Cortex of kidney (tissue), 1 donor: ENCODE measurements around the gene RPS3.
"Not testable (repeated sequence)": the region's sequence is repeated elsewhere in the genome, so short reads cannot be mapped to it uniquely, and the experiment has no call there.

ENCODE experiments used
- DNase-seq: peaks from one replicate; lab custom pipeline; 2025; lab: John Stamatoyannopoulos, UW

RPS3 gene

DNA sequence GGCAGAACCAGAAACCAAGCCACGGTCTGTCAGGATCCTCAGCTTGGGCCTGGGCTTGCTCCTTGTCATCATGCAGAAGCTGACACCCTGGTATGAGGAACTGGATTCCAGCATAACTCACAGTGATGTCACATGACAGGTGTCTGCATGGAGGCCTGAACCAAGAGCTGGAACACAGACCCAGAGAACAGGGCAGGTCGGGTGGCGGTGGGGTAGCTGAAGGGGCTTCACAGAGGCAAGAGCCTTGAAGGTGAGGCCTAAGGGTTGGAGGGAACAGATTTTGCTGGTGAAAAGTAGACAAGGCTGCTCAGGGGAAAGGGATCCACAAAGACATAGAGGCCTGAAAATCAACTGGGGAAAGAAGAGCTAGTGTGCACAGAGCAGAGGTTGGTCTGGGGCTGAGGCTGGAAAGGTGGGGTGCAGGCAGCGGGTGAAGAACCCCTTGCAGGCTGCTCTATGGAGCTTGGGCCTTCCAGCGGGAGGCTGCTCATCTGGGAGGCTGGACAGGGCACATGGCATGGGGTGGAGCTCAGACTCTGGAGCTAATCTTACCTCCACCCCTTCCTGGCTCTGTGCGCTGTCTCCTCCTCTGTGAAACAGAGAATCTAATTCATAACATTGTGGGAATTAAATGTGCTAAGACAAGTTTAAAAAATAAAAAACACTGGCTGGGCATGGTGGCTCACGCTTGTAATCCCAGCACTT lies 18.4 kb upstream of the RPS3 start:
- DNase-seq = no peak

DNA sequence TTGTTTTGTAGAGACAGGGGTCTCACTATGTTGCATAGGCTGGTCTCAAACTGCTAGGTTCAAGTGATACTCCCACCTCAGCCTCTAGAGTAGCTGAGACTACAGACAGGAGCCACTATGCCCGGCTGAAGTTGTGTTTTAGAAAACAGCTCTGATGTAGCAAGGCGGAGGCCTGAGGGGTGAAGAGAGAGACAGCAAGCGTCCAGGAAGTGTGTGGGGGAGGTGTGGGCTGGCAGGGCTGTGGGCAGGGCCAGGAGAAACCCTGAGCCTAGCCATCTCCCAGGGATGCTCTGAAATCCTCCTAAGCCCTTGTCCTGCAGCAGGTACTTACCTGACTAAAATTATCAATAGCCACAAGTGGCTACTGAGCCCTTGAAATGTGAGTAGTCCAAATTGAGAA lies 16.1 kb upstream of the RPS3 start:
- DNase-seq = no peak

DNA sequence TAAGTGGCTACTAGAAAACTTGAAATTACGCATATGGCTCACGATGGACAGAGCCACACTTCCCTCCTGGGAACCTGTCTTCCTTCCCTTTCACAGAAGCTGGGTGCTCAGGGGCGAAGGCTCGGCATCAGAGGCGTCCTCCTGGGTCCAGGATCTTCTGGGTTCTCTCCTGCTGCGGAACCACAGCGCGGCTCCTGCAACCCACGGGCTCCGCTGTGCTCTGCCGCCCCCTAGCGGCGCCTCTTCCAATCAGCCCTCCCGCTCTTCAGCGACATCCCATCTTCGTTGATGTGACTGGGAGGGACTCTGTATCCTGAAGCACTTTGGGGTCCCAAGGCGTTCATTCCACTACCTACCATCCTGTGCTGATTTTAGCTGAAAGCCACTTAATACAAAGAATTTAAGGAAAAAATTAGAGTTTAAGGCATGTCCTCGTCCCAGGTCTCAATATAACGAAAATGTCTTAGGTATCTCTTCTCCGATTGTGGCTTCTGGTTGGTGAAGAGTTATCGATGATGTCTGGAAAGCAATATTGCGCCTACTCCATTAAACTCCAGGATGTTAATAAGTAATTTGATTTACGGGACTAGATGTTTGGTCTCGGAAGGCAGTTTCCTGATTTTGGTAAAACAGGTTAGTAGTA lies 14.8 kb upstream of the RPS3 start:
- DNase-seq = no peak

DNA sequence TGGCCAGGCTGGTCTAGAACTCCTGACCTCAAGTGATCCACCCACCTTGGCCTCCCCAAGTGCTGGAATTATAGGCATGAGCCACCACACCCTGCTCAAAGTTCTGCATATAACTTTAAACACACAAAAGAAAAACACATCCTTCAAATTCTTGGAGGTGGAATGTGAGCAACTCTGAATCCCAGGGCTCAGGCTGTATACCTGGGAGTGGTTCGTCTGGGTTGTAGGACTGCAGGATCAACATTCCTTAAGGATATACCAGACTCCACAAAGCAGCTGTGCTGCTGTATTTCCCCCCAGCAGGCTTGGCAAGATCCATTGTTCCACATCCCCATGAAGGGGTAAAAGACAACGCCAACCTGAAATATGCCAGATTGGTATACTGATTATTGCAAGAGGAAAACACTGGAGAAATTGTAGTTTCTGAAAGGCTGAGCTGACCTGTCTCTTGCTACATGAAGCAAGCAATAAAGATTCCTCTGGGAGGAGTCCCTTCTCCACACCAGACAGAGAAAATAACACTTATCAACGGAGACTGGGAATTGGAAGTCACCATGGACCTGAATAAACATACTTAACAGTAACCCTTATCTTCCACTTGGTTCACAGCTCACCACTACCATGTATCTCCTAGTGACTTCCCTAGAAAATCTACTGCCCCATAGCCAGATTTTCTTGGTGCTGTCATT lies 12.2 kb upstream of the RPS3 start:
- no peak for DNase-seq

DNA sequence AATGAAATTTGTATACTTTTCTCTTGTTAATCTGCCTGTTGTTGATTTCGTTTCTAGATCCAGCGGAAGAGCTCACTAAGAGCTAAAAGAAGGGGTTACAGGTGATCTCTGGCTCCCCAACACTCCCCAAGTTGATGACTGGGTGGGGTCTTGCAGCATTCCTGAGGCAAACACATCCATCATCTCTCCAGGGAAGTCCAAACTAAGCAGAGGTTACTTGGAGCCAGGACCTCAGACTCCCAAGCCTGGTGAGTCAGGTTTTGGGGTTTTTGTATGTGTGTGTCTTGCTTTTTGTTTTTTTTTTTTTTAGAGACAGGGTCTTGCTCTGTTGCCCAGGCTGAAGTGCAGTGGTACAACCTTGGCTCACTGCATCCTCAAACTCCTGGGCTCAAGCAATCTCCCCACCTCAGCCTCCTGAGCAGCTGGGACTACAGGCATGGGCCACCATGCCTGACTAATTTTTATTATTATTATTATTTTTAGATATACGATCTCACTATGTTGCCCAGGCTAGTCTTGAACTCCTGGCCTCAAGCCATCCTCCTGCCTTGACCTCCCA lies 11.5 kb upstream of the RPS3 start:
- DNase-seq = no peak

DNA sequence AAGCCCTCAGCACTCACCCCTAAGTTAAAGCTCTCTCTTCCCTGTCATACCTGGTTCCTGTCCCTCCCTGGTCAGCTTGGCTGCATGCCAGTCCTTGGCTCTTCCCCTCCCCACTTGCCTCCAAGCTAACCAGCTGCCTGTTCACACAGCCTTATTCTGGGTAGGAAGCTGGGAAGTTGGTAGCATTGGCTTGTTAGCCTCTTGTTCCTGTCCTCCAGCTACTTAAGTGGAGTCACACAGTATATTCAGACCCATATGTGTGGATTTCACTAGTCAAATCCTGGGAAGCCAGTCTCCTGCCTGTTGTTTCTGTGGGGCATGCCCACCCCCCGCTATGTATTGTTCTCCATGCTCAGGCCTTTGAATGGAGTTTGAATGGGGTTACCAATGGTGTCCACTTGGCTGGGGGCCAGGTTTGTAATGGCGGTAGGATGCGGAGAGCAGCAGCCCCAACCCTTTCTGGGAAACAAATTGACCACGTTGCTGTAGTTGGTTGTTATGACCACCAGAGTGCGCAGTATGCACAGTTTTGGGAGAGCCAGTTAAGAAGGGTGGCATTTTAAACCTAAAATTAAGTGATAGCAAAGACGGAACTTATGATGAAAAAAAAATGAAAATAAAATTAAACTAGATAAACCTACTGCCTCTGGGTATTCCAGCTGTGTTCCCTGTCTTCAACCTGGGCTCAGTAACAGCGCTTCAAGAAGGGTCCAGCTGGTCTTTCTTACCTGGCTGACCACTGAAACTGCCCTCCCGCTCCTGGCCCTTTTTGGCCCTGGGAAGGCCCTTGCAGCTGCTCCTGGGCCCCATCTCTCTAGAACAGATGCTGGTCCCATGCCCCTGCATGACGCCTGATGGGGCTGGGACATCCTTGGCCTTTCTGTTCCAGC lies 10.7 kb upstream of the RPS3 start:
- DNase-seq = no peak

DNA sequence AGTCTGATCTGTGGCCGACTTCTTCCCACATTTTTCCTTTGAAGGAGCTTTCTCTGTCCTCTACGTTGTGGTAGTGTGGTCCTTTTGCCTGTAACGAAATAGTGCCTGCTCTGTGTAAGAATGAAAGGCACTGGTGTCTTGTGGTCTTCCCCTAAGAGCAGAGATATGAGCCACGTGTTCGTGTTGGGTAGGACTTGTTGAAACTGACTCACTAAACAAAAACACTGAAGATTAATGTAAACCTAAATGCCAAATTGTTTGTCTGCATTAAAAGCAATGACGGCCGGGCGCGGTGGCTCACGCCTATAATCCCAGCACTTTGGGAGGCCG lies 10.1 kb upstream of the RPS3 start:
- DNase-seq = no peak

DNA sequence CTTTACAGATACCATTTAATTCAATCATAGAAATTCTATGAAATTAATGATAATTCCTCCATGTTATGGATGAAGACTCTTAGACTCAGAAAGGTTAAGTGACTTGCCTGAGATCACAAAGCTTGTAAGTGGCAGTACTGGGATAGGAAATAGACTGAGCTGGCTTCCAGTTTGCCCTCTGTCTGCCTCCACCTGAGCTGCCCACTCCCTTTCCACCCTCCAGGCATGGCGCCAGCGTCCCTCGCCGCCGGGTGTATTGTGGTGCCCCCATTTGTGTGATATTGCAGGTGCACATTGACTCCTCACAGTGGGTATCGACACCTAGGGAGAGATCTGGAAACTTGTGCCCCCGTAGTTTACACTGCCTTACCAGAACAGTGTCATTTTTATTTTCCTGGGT lies 9.4 kb upstream of the RPS3 start:
- no peak for DNase-seq

DNA sequence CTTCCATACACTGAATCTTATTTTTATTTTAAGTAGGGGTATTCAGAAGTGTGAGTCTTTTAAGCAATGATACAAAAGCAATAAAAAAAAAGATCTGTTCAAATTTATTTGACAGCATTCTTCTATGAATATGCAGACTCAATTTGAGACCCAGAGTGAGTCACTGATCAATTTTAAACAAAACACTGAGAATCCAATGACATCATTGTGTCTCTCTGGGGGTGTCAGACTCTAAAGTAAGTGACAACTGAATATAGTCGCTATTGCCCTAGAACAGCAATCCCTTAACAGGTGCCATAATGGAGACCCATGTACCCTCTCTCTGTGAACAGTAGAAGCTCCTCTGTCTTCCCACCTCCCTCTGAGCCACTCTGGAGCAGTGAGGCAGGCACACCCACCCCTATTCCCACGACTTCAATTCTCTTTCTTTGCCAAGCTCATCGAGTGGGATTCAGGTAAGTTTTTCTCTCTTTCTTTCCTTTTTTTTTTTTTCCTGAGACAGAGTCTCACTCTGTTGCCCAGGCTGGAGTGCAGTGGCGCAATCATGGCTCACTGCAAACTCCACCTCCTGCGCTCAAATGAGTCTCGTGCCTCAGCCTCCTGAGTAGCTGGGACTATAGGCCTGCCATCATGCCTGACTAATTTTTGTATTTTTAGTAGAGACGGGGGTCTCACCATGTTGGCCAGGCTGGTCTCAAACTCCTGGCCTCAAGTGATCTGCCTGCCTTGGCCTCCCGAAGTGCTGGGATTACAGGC lies 5.1 kb upstream of the RPS3 start:
- DNase-seq = no peak

DNA sequence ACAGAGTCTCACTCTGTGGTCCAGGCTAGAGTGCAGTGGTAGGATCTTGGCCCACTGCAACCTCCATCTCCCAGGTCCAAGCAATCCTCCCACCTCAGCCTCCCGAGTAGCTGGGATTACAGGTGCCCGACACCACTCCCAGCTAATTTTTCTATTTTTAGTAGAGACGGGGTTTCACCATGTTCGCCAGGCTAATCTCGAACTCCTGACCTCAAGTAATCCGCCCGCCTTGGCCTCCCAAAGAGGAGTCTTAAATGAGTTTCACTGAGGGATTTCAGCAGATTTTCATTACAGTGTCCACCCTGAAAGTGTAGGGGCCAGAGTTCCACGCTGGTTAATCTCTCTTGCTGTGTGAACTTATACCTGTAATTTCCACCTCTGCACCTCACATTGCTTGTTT lies 412 bp upstream of the RPS3 start:
- DNase-seq = no peak

DNA sequence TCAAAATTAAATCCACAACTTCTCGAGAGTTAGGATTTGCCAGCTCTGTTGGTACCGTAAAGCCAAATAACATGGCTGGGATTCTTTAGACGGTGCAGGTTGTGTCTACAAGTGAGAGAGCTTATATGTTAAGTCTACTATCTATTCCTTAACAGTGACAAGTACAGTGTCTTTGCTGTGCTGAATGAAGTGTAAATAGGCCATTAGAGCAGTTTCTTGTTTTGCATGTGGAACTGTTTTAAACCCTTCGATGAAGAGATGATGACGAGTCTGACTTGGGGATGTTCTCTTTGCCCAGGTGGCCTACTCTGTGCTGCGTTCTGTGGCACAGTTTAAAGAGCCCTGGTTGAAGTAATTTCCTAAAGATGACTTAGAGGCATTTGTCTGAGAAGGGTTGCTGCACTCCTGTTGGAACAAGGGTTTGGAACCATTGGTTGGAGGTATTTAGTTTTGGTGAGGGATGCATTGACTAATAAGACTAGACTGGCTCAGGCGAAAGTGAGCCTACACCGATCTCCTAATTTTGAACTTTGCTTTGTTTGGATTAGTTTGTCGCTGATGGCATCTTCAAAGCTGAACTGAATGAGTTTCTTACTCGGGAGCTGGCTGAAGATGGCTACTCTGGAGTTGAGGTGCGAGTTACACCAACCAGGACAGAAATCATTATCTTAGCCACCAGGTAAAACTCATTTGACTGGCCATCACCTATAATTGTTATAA lies 988 bp downstream of the RPS3 start:
- no peak for DNase-seq

DNA sequence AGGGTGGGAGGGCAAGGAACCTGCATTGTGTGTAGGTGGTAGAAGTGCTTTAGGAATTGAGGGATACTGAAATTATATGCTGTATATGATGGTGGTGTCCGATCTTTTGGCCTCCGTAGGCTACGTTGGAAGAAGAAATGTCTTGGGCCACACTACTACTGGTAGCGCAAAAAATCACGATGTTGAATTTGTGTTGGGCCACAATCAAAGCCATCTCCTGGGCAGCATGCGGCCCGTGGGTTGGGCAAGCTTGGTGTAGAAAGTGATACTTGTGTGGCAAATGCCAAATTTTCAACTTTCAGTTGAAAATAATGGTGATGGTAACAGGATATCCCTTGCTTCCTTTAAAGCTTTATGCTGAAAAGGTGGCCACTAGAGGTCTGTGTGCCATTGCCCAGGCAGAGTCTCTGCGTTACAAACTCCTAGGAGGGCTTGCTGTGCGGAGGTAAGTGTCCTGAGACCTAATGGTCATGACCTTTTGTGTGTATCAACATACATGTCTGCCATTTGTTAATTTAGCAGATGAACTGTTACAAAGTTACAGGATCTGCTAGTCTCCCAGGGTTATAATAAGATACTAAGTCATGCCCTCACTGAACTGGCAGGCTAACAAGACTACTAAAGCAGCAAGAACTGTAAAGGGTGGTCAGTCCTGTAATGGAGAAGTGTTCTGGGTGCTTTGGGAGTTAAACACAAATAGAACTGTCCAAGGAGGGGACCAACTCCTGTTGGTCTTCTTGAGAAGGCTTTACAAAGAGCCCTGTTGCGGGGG lies 2.9 kb downstream of the RPS3 start:
- no peak for DNase-seq

DNA sequence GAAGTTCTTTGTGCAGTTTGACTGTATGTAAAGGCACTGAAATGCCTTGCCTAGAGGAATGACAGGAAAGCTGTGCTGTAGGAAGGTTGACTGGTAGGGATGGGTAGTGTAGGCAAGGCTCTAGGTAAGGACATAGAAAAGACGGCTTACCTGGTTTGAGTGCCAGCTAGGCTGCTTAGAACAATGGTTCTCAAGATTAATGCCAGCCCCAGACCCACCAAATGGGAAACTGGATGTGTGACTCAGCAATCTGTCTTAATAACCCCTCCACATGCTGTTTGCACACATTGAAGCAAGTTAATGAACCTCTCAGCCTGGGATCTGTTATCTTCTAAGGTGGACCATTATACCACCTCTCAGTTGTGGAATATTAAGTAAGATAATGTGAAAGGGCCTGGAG lies 3.7 kb downstream of the RPS3 start:
- no peak for DNase-seq

DNA sequence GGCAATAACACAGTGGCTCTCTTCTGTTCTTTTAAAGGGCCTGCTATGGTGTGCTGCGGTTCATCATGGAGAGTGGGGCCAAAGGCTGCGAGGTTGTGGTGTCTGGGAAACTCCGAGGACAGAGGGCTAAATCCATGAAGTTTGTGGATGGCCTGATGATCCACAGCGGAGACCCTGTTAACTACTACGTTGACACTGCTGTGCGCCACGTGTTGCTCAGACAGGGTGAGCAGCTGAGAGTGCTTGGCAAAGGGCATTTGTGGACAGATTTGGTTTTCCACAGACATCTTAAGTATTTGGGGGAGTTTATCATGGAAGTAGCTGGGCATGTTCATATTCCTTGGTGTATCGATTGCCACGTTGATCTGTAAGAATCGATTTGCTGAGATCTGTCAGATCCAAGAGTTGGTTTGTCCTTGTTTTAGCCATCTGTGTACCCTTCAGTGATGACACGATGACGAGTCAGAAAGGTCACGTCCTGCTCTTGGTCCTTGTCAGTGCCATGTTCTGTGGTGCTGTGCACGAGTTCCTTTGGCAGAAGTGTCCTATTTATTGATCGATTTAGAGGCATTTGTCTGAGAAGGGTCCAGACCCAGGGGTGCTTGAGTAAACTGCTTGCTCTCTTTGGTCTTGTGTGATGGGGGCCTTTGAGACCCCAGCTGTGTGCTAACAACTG lies 4.8 kb downstream of the RPS3 start:
- DNase-seq = no peak

DNA sequence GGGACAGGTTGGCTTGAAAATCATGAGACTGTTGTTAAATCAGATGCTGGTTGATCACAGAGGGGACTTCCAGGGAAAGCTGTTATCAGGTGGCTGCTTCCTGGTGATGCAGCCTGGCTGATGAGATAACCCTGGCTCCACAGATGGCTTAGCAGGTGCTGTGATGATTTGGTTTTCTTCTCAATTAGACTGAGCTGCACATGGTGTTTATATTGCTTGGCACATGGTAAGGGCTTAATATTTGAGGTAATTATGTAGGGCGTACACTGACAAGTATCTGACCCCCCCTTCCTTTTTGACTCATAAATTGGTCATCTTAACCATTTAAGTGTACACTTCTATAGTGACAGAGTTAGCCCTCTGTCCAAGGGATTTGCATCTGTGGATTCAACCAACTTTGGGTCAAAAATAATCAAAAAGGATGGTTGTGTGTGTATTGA lies 7.0 kb downstream of the RPS3 start:
- no peak for DNase-seq

DNA sequence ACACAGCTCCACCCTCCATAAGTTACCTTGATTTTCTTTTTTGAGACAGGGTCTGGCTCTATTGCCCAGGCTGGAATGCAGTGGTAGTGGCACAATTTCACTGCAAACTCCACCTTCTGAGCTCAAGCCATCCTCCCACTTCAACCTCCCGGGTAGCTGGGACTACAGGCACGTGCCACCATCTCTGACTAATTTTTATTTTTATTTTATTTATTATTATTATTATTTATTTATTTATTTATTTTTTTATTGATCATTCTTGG lies 9.6 kb downstream of the RPS3 start:
- no peak for DNase-seq

DNA sequence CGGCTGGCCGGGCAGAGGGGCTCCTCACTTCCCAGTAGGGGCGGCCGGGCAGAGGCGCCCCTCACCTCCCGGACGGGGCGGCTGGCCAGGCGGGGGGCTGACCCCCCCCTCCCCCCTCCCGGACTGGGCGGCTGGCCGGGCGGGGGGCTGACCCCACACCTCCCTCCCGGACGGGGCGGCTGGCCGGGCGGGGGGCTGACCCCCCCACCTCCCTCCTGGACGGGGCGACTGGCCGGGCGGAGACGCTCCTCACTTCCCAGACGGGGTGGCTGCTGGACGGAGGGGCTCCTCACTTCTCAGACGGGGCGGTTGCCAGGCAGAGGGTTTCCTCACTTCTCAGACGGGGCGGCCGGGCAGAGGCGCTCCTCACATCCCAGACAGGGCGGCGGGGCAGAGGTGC lies 10.7 kb downstream of the RPS3 start:
- DNase-seq = not testable (repeated sequence)

DNA sequence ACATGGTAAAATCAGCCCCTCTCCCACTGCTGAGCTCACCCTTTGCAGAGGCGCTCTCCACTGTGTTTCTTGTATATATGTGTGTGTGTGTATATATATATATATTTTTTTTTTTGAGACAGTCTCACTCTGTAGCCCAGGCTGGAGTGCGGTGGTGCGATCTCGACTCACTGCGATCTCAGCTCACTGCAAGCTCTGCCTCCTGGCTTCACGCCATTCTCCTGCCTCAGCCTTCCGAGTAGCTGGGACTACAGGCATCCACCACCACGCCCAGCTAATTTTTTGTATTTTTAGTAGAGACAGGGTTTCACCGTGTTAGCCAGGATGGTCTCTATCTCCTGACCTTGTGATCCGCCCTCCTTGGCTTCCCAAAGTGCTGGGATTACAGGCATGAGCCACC lies 13.8 kb downstream of the RPS3 start:
- not testable (repeated sequence) for DNase-seq

DNA sequence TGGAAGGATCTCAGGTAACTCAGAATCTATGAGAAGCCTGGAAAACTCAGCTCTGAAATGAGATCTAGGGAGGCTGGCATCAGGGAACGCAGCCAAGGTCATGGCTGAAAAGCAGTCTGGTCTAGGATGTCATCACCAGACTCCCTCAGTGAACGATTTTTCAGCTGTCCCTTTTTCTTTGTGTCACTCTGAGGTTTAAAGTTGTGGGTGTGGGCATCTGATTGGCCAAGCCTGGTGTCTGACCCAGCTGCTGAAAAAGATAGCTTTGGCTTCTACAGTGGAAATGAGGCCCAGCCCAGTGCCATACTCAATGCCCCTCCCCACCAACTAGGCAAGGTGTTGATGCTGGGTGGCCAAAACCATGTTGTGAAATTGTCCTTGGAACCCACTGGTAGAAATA lies 14.5 kb downstream of the RPS3 start:
- no peak for DNase-seq
